HL-60 (cell line): Measurements from ENCODE around the gene EFS.

ENCODE experiments used
- GABPA ChIP-seq: IDR thresholded peaks from 2 replicates; pipeline ENCODE4 v1.6.1; 2012; ENCODE audit warnings: low read depth
- POLR2AphosphoS5 ChIP-seq: IDR thresholded peaks from 2 replicates; pipeline ENCODE4 v1.6.1; 2012; ENCODE audit warnings: low read depth
- SPI1 ChIP-seq: IDR thresholded peaks from 2 replicates; pipeline ENCODE4 v1.6.1; 2012; ENCODE audit warnings: low read depth, mild to moderate bottlenecking, borderline replicate concordance
- TF ChIP-seq, protein P1 (sequence below): IDR thresholded peaks from one replicate; pipeline ENCODE4 v1.5.1; 2011; ENCODE audit warnings: low read length, control low read depth, inconsistent platforms; ENCODE audit not compliant: insufficient read depth
- TF ChIP-seq, protein P2 (sequence below): IDR thresholded peaks from 2 replicates; pipeline ENCODE4 v1.6.1; 2012; ENCODE audit warnings: low read depth; ENCODE audit not compliant: insufficient replicate concordance

DNA sequence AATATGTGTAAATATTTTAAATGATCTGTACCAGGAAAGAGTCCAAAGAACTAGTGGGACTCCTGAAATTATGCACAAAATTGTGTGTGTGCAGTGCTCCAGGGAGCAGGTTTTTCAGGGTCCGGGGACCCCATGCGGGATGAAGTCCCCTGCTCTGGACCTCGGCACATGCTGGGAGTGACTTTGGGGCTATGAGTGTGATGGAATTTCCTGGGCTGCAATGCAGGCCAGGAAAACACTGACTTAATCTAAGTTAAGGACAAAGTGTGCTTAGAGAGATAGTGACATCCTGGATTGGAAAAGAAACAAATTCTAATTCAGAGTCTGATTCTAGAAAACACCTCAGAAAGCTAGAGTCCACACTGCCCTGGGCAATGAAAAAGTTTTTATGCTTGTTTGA lies 49.3 kb upstream of the EFS start:
- no peak for TF ChIP-seq POLR2AphosphoS5
- TF ChIP-seq, protein P1, sequence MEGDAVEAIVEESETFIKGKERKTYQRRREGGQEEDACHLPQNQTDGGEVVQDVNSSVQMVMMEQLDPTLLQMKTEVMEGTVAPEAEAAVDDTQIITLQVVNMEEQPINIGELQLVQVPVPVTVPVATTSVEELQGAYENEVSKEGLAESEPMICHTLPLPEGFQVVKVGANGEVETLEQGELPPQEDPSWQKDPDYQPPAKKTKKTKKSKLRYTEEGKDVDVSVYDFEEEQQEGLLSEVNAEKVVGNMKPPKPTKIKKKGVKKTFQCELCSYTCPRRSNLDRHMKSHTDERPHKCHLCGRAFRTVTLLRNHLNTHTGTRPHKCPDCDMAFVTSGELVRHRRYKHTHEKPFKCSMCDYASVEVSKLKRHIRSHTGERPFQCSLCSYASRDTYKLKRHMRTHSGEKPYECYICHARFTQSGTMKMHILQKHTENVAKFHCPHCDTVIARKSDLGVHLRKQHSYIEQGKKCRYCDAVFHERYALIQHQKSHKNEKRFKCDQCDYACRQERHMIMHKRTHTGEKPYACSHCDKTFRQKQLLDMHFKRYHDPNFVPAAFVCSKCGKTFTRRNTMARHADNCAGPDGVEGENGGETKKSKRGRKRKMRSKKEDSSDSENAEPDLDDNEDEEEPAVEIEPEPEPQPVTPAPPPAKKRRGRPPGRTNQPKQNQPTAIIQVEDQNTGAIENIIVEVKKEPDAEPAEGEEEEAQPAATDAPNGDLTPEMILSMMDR = no peak
- TF ChIP-seq, protein P2, sequence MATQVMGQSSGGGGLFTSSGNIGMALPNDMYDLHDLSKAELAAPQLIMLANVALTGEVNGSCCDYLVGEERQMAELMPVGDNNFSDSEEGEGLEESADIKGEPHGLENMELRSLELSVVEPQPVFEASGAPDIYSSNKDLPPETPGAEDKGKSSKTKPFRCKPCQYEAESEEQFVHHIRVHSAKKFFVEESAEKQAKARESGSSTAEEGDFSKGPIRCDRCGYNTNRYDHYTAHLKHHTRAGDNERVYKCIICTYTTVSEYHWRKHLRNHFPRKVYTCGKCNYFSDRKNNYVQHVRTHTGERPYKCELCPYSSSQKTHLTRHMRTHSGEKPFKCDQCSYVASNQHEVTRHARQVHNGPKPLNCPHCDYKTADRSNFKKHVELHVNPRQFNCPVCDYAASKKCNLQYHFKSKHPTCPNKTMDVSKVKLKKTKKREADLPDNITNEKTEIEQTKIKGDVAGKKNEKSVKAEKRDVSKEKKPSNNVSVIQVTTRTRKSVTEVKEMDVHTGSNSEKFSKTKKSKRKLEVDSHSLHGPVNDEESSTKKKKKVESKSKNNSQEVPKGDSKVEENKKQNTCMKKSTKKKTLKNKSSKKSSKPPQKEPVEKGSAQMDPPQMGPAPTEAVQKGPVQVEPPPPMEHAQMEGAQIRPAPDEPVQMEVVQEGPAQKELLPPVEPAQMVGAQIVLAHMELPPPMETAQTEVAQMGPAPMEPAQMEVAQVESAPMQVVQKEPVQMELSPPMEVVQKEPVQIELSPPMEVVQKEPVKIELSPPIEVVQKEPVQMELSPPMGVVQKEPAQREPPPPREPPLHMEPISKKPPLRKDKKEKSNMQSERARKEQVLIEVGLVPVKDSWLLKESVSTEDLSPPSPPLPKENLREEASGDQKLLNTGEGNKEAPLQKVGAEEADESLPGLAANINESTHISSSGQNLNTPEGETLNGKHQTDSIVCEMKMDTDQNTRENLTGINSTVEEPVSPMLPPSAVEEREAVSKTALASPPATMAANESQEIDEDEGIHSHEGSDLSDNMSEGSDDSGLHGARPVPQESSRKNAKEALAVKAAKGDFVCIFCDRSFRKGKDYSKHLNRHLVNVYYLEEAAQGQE = no peak
- no peak for TF ChIP-seq GABPA
- TF ChIP-seq SPI1 = no peak
